ENCODE data around the gene ATP8B3. TPM values are rescaled to one million over a fixed set of nuclear protein-coding genes. Genes with fewer than 3 reads are reported as not detected.

ATP8B3 gene
- total and polyA plus RNA-seq, 11 donors, result 0.19 to 3.5 (median 0.72) TPM

GRCh38 chr19:1758231-1758577, 53.9 kb downstream of the ATP8B3 start:
- Histone ChIP-seq H3K36me3 (no peaks in the 10 kb centered on the region), H3K27ac (no peak overlapping the region), H3K4me1 (peaks cover 0 to 35% (median under 1%) of the 10 kb centered on the region in 12 donors), H3K4me3 (no peak overlapping the region), H3K27me3 (peaks cover 70 to 91% (median 85%) of the 10 kb centered on the region in 9 donors), H3K9me3 (no peaks in the 10 kb centered on the region)
- 2 to 8% (median 4%) methylated on average over 10 of the region's 10 CpGs for WGBS, 4 donors
- intact Hi-C loops (cut with DNase I), result no loop called here
- no peak for DNase-seq
- ATAC-seq, result no peak
- no peak for TF ChIP-seq POLR2A (IDR thresholded peaks at IDR 0.05)
- no peak for TF ChIP-seq CTCF (IDR thresholded peaks at IDR 0.05)

GRCh38 chr19:1757468-1758230, 54.4 kb downstream of the ATP8B3 start:
- TF ChIP-seq CTCF (IDR thresholded peaks at IDR 0.05) (no peak), POLR2A (IDR thresholded peaks at IDR 0.05) (no peak)
- 1 to 2% (median 1%) methylated on average over 57 to 86 of the region's 86 CpGs for WGBS, 4 donors
- Histone ChIP-seq H3K27ac (no peak overlapping the region), H3K27me3 (peaks cover 71 to 91% (median 86%) of the 10 kb centered on the region in 9 donors), H3K36me3 (no peaks in the 10 kb centered on the region), H3K9me3 (no peaks in the 10 kb centered on the region), H3K4me3 (no peak overlapping the region), H3K4me1 (peaks cover 0 to 37% (median under 1%) of the 10 kb centered on the region in 12 donors)
- no peak for DNase-seq
- intact Hi-C loops (cut with DNase I), result no loop called here
- no peak for ATAC-seq

- Histone ChIP-seq H3K4me3 (no peak overlapping the region), H3K9me3 (no peaks in the 10 kb centered on the region), H3K36me3 (no peaks in the 10 kb centered on the region), H3K27me3 (peaks cover 69 to 91% (median 86%) of the 10 kb centered on the region in 9 donors), H3K27ac (no peak overlapping the region), H3K4me1 (peaks cover 0 to 37% (median under 1%) of the 10 kb centered on the region in 12 donors)
- WGBS, 4 donors, result 4 to 8% (median 5%) methylated on average over 14 to 29 of the region's 29 CpGs
- no peak for DNase-seq
- no peak for ATAC-seq
- intact Hi-C loops (cut with DNase I), result no loop called here
- no peak for TF ChIP-seq POLR2A (IDR thresholded peaks at IDR 0.05)
- TF ChIP-seq CTCF (IDR thresholded peaks at IDR 0.05), result no peak
Measured at GRCh38 chr19:1756705-1757465, 55.2 kb downstream of the ATP8B3 start.

GRCh38 chr19:1756264-1756663, 55.8 kb downstream of the ATP8B3 start:
- intact Hi-C loops (cut with DNase I), result no loop called here
- TF ChIP-seq CTCF (IDR thresholded peaks at IDR 0.05) (no peak), POLR2A (IDR thresholded peaks at IDR 0.05) (no peak)
- Histone ChIP-seq H3K4me1 (peaks cover 0 to 37% (median under 1%) of the 10 kb centered on the region in 12 donors), H3K27me3 (peaks cover 70 to 91% (median 86%) of the 10 kb centered on the region in 9 donors), H3K27ac (no peak overlapping the region), H3K4me3 (no peak overlapping the region), H3K36me3 (no peaks in the 10 kb centered on the region), H3K9me3 (no peaks in the 10 kb centered on the region)
- no peak for ATAC-seq
- 4 to 7% (median 5%) methylated on average over 20 of the region's 20 CpGs for WGBS, 4 donors
- no peak for DNase-seq

Measured in heart left ventricle (tissue), 16 donors.